Muscle of leg (tissue), 11 donors: ENCODE data around the gene KRTAP5-2. TPM values are rescaled to one million over a fixed set of nuclear protein-coding genes. Genes with fewer than 3 reads are reported as not detected.

Source experiments
- DNase-seq: peaks from one replicate; pipeline ENCODE4 v3.0.0; 2013
- H3K27ac ChIP-seq: one replicate; pipeline ENCODE4 v1.5.1; 2013; ENCODE audit warnings: mild to moderate bottlenecking, low read length, control low read depth
- H3K27me3 ChIP-seq: one replicate; pipeline ENCODE4 v1.6.1; 2013; ENCODE audit warnings: low read length; ENCODE audit not compliant: control insufficient read depth, insufficient read depth
- H3K36me3 ChIP-seq: one replicate; pipeline ENCODE4 v1.6.1; 2013; ENCODE audit warnings: low read length; ENCODE audit not compliant: control insufficient read depth, insufficient read depth
- H3K4me1 ChIP-seq: one replicate; pipeline ENCODE4 v1.6.1; 2013; ENCODE audit warnings: low read length; ENCODE audit not compliant: control insufficient read depth, insufficient read depth
- H3K4me3 ChIP-seq: one replicate; pipeline ENCODE4 v1.5.1; 2013; ENCODE audit warnings: low read length, control low read depth
- H3K9me3 ChIP-seq: replicated peaks from 2 replicates; pipeline ENCODE4 v1.6.1; 2013; ENCODE audit warnings: low read depth, low read length; ENCODE audit not compliant: control insufficient read depth
- WGBS: methylation state at CpG from one replicate; pipeline ENCODE4 v1.1.5; 2013; ENCODE audit warnings: missing lambda C conversion rate; ENCODE audit not compliant: insufficient coverage; 5-methylcytosine and 5-hydroxymethylcytosine counted together
- polyA plus RNA-seq, 8 donors: library from polyadenylated mRNA; unstranded; fragments of 120-200 nt; gene quantifications; one replicate each; pipeline versions ENCODE4 v1.2.1 to v1.2.3, GENCODE V29; 2013; ENCODE audit warnings: inconsistent platforms in 1 of 8, low replicate concordance in 1 of 8; ENCODE audit not compliant: insufficient read length in 8 of 8, insufficient read depth in 1 of 8
- total RNA-seq: library from RNA; stranded (reverse); fragments of 120-200 nt; gene quantifications from one replicate; pipeline ENCODE4 v1.2.4, GENCODE V29; 2013

KRTAP5-2 gene
- total and polyA plus RNA-seq, 9 donors = not detected

GRCh38 chr11:1574933-1575242, 23.2 kb downstream of the KRTAP5-2 start:
- Histone ChIP-seq H3K36me3 (peaks cover under 1% of the 10 kb centered on the region), H3K9me3 (no peaks in the 10 kb centered on the region), H3K4me3 (no peak overlapping the region), H3K27ac (no peak overlapping the region), H3K4me1 (peaks cover 34% of the 10 kb centered on the region), H3K27me3 (peaks cover 36% of the 10 kb centered on the region)
- no peak for DNase-seq
- 43% methylated on average over 1 of the region's 7 CpGs for WGBS

GRCh38 chr11:1574238-1574932, 23.7 kb downstream of the KRTAP5-2 start:
- peak; percentile 75 for DNase-seq
- peaks cover 36% of the 10 kb centered on the region for H3K27me3 ChIP-seq
- under 1% methylated on average over 59 of the region's 64 CpGs for WGBS
- H3K36me3 ChIP-seq = peaks cover 5% of the 10 kb centered on the region
- H3K9me3 ChIP-seq = no peaks in the 10 kb centered on the region
- H3K4me1 ChIP-seq = peaks cover 34% of the 10 kb centered on the region
- H3K4me3 ChIP-seq = no peak overlapping the region
- H3K27ac ChIP-seq = no peak overlapping the region

GRCh38 chr11:1573903-1574237, 24.2 kb downstream of the KRTAP5-2 start:
- Histone ChIP-seq H3K4me3 (no peak overlapping the region), H3K27me3 (peaks cover 36% of the 10 kb centered on the region), H3K9me3 (no peaks in the 10 kb centered on the region), H3K36me3 (peaks cover 8% of the 10 kb centered on the region), H3K4me1 (peaks cover 36% of the 10 kb centered on the region), H3K27ac (no peak overlapping the region)
- WGBS = 0% methylated on average over 7 of the region's 7 CpGs
- DNase-seq = no peak

- WGBS = 2% methylated on average over 24 of the region's 37 CpGs
- peaks cover 36% of the 10 kb centered on the region for H3K27me3 ChIP-seq
- no peak for DNase-seq
- no peak overlapping the region for H3K27ac ChIP-seq
- H3K4me3 ChIP-seq = peak overlapping the region; percentile 31
- peaks cover 8% of the 10 kb centered on the region for H3K36me3 ChIP-seq
- H3K9me3 ChIP-seq = no peaks in the 10 kb centered on the region
- H3K4me1 ChIP-seq = peaks cover 37% of the 10 kb centered on the region
Observed at GRCh38 chr11:1573077-1573902, 24.8 kb downstream of the KRTAP5-2 start.

- WGBS = under 1% methylated on average over 109 of the region's 124 CpGs
- no peaks in the 10 kb centered on the region for H3K9me3 ChIP-seq
- DNase-seq = peak; percentile 93
- H3K36me3 ChIP-seq = peaks cover 8% of the 10 kb centered on the region
- H3K27me3 ChIP-seq = peaks cover 36% of the 10 kb centered on the region
- no peak within 1 kb of the TSS for H3K27ac ChIP-seq
- H3K4me3 ChIP-seq = peak within 1 kb of the TSS; percentile 62
- peaks cover 43% of the 10 kb centered on the region for H3K4me1 ChIP-seq
Observed at GRCh38 chr11:1572197-1573076, 25.7 kb downstream of the KRTAP5-2 start, which contains the start of gene DUSP8. DUSP8 (minus strand) TSS chr11:1572271; CDS start chr11:1565826, 6,445 bp downstream.

DNA sequence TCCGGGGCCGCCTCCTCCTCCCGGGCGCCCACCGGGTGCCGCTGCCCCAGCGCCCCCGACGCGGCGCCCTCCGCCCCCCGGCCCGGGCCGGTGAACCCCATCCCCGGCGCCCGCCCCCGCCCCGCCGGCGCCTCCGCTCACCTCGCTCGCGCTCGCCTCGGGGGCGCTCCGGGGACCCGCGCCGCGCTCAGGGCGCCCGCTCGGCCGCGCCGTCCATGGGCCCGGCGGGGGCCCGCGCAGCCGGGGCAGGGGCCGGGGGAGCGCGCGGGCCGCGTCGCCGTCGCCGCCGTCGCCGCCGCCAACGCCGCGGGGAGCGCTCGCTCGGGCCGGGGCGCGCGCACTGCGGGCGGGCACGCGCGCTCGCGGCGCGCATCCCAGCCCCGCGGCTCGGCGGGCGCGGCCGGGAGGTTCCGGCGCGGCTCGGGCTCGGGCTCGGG, 26.3 kb downstream of the KRTAP5-2 start:
- peak overlapping the region; percentile 62 for H3K4me3 ChIP-seq
- H3K36me3 ChIP-seq = peaks cover 8% of the 10 kb centered on the region
- DNase-seq = no peak
- H3K27me3 ChIP-seq = peaks cover 36% of the 10 kb centered on the region
- WGBS = under 1% methylated on average over 91 of the region's 91 CpGs
- peaks cover 47% of the 10 kb centered on the region for H3K4me1 ChIP-seq
- H3K9me3 ChIP-seq = no peaks in the 10 kb centered on the region
- no peak overlapping the region for H3K27ac ChIP-seq

- Histone ChIP-seq H3K9me3 (no peaks in the 10 kb centered on the region), H3K27me3 (peaks cover 36% of the 10 kb centered on the region), H3K27ac (no peak overlapping the region), H3K4me1 (peaks cover 51% of the 10 kb centered on the region), H3K4me3 (peak overlapping the region; percentile 62), H3K36me3 (peaks cover 10% of the 10 kb centered on the region)
- WGBS = 3% methylated on average over 43 of the region's 58 CpGs
- DNase-seq = peak; percentile 50
Observed at GRCh38 chr11:1570896-1571759, 27.0 kb downstream of the KRTAP5-2 start.

- Histone ChIP-seq H3K9me3 (no peaks in the 10 kb centered on the region), H3K36me3 (peaks cover 13% of the 10 kb centered on the region), H3K4me1 (peaks cover 56% of the 10 kb centered on the region), H3K4me3 (no peak overlapping the region), H3K27ac (no peak overlapping the region), H3K27me3 (peaks cover 31% of the 10 kb centered on the region)
- 59% methylated on average over 6 of the region's 8 CpGs for WGBS
- no peak for DNase-seq
Observed at GRCh38 chr11:1570531-1570895, 27.6 kb downstream of the KRTAP5-2 start.

DNA sequence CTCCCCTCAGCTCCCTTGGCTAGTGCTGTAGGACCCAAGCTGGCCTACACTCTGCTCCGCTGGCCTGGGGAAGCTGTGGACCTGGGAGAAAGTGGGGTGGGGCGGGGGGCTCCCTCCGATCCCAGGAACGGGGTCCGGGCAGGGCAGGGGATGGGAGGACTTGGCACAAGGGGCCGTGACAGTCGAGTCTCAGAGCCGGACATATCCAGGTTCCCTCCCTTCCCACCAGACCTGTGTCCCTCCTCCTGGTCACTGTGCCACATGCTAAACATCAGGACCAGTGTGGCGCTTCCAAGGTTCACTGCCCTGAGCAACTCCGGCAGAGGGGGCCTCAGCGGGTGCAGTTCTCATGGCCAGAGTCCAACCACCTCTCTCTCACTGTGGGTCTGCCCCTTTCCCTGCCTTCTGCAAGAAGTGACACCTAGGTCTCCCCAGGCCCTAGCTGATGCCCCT, 28.1 kb downstream of the KRTAP5-2 start:
- Histone ChIP-seq H3K36me3 (peaks cover 17% of the 10 kb centered on the region), H3K27ac (no peak overlapping the region), H3K4me1 (peaks cover 60% of the 10 kb centered on the region), H3K9me3 (no peaks in the 10 kb centered on the region), H3K27me3 (peaks cover 26% of the 10 kb centered on the region), H3K4me3 (no peak overlapping the region)
- 48% methylated on average over 6 of the region's 11 CpGs for WGBS
- no peak for DNase-seq
